Activated CD8-positive, alpha-beta T cell treated with anti-CD3 and anti-CD28 coated beads, Interleukin-2, amount 10 ng/mL, durations not matched to agents 7 days and 5 days (primary cell): Measurements from ENCODE around the gene ABTB1. TPM values are rescaled to one million over a fixed set of nuclear protein-coding genes. Genes with fewer than 3 reads are reported as not detected.

Experiments
- ATAC-seq: fragments of 150-1000 bp; cut with Tn5 transposase; one replicate; pipeline ENCODE4 v1.10.0; 2021; ENCODE audit warnings: moderate library complexity
- CTCF ChIA-PET: fragments of 350-600 bp; sonication (Branson Sonifier 250); formaldehyde crosslinking; loops from one replicate; lab custom pipeline; 2021; ENCODE audit warnings: antibody characterized with exemption; lab: Charles Lee
- POLR2A ChIA-PET: fragments of 350-600 bp; sonication (Branson Sonifier 250); formaldehyde crosslinking; loops from one replicate; lab custom pipeline; 2021; ENCODE audit warnings: antibody characterized with exemption; lab: Charles Lee
- DNase-seq: peaks from one replicate; pipeline ENCODE4 v3.0.0-alpha.2; 2020
- H3K27ac Mint-ChIP-seq: one replicate; pipeline ENCODE4 v1.8.0; 2021; ENCODE audit warnings: mild to moderate bottlenecking, mixed read lengths
- H3K27me3 Mint-ChIP-seq: one replicate; pipeline ENCODE4 v1.8.0; 2021; ENCODE audit warnings: low read depth, mixed read lengths
- H3K36me3 Mint-ChIP-seq: one replicate; pipeline ENCODE4 v1.8.0; 2021; ENCODE audit warnings: low read depth, mixed read lengths
- H3K4me1 Mint-ChIP-seq: one replicate; pipeline ENCODE4 v1.8.0; 2021; ENCODE audit warnings: low read depth, mixed read lengths
- H3K4me3 Mint-ChIP-seq: one replicate; pipeline ENCODE4 v1.8.0; 2021; ENCODE audit warnings: mild to moderate bottlenecking, mixed read lengths
- H3K9me3 Mint-ChIP-seq: one replicate; pipeline ENCODE4 v1.8.0; 2022; ENCODE audit warnings: mixed read lengths; ENCODE audit not compliant: insufficient read depth
- total RNA-seq, 2 experiments: library from RNA; stranded (reverse); gene quantifications; one replicate each; pipeline ENCODE4 v1.2.3, GENCODE V29; 2021

Gene ABTB1
- total RNA-seq, result 10 to 100 TPM; 15.6 to 16.5 TPM

- H3K27me3 Mint-ChIP-seq, result peaks cover 3% of the 10 kb centered on the region
- peak within 1 kb of the TSS; percentile 91 for H3K4me3 Mint-ChIP-seq
- H3K9me3 Mint-ChIP-seq, result no peaks in the 10 kb centered on the region
- H3K4me1 Mint-ChIP-seq, result peaks cover 29% of the 10 kb centered on the region
- DNase-seq (peak; percentile 90), ATAC-seq (peak; percentile 88)
- H3K27ac Mint-ChIP-seq, result peak within 1 kb of the TSS; percentile 99
- ChIA-PET CTCF (interaction anchor here (0.7 to 1.5 kb wide), 5 partner anchors 18 to 97 kb away, joined by 3 to 5 read pairs (median 4); no protein-coding TSS in a partner anchor), POLR2A (interaction anchor here (0.7 to 1.8 kb wide), 9 partner anchors 10 to 97 kb away, joined by 3 to 8 read pairs (median 5); partner anchors contain the start of genes MCM2 and TPRA1)
- H3K36me3 Mint-ChIP-seq, result no peaks in the 10 kb centered on the region
Measured at GRCh38 chr3:127672429-127673190, at the start of gene ABTB1. Gene ABTB1 (plus strand): TSS chr3:127672952. CDS start chr3:127673026, 74 bp downstream.

GRCh38 chr3:127624063-127624462, 48.7 kb upstream of the ABTB1 start:
- peaks cover 27% of the 10 kb centered on the region for H3K27me3 Mint-ChIP-seq
- H3K27ac Mint-ChIP-seq, result no peak overlapping the region
- POLR2A ChIA-PET, result no interaction called here
- ATAC-seq, result no peak
- CTCF ChIA-PET, result no interaction called here
- peaks cover 39% of the 10 kb centered on the region for H3K36me3 Mint-ChIP-seq
- no peak for DNase-seq
- no peak overlapping the region for H3K4me3 Mint-ChIP-seq
- H3K9me3 Mint-ChIP-seq, result no peaks in the 10 kb centered on the region
- peaks cover 21% of the 10 kb centered on the region for H3K4me1 Mint-ChIP-seq

GRCh38 chr3:127625821-127626220, 46.9 kb upstream of the ABTB1 start:
- POLR2A ChIA-PET, result no interaction called here
- Mint-ChIP-seq H3K4me3 (no peak overlapping the region), H3K27me3 (peaks cover 41% of the 10 kb centered on the region), H3K36me3 (peaks cover 34% of the 10 kb centered on the region), H3K4me1 (peaks cover 33% of the 10 kb centered on the region), H3K27ac (no peak overlapping the region), H3K9me3 (no peaks in the 10 kb centered on the region)
- ATAC-seq (no peak), DNase-seq (no peak)
- CTCF ChIA-PET, result interaction anchor here (2.6 kb wide), 1 partner anchor 11 kb away, joined by 13 read pairs; no protein-coding TSS in a partner anchor

- Mint-ChIP-seq H3K27ac (no peak overlapping the region), H3K36me3 (peaks cover 10% of the 10 kb centered on the region), H3K4me1 (peaks cover 39% of the 10 kb centered on the region), H3K9me3 (no peaks in the 10 kb centered on the region), H3K4me3 (peak overlapping the region; percentile 68), H3K27me3 (peaks cover 58% of the 10 kb centered on the region)
- CTCF ChIA-PET, result interaction anchor here (1.1 to 2.6 kb wide), 2 partner anchors 9 to 37 kb away, joined by 3 to 13 read pairs; no protein-coding TSS in a partner anchor
- POLR2A ChIA-PET, result no interaction called here
- ATAC-seq, result no peak
- DNase-seq, result no peak
Measured at GRCh38 chr3:127628426-127628787, 44.3 kb upstream of the ABTB1 start.

GRCh38 chr3:127628788-127629466, 43.8 kb upstream of the ABTB1 start, which contains the start of gene PODXL2:
Gene PODXL2 (plus strand): TSS chr3:127629185. CDS start chr3:127629220, 35 bp downstream.
- H3K4me3 Mint-ChIP-seq, result peak within 1 kb of the TSS; percentile 68
- DNase-seq (peak; percentile 39), ATAC-seq (peak; percentile 65)
- peaks cover 10% of the 10 kb centered on the region for H3K36me3 Mint-ChIP-seq
- CTCF ChIA-PET, result no interaction called here
- POLR2A ChIA-PET, result interaction anchor here (1.4 kb wide), 1 partner anchor 31 kb away, joined by 3 read pairs; the partner anchor contains the start of gene MCM2
- no peaks in the 10 kb centered on the region for H3K9me3 Mint-ChIP-seq
- no peak within 1 kb of the TSS for H3K27ac Mint-ChIP-seq
- H3K27me3 Mint-ChIP-seq, result peaks cover 62% of the 10 kb centered on the region
- H3K4me1 Mint-ChIP-seq, result peaks cover 39% of the 10 kb centered on the region

GRCh38 chr3:127629467-127630403, 43.0 kb upstream of the ABTB1 start:
- ChIA-PET POLR2A (interaction anchor here (1.4 kb wide), 1 partner anchor 32 kb away, joined by 3 read pairs; the partner anchor contains the start of gene MCM2), CTCF (no interaction called here)
- DNase-seq (no peak), ATAC-seq (peak; percentile 34)
- peaks cover 39% of the 10 kb centered on the region for H3K4me1 Mint-ChIP-seq
- H3K36me3 Mint-ChIP-seq, result peaks cover 10% of the 10 kb centered on the region
- H3K27me3 Mint-ChIP-seq, result peaks cover 62% of the 10 kb centered on the region
- no peak overlapping the region for H3K27ac Mint-ChIP-seq
- H3K9me3 Mint-ChIP-seq, result no peaks in the 10 kb centered on the region
- peak overlapping the region; percentile 64 for H3K4me3 Mint-ChIP-seq

- no peak overlapping the region for H3K4me3 Mint-ChIP-seq
- ChIA-PET POLR2A (no interaction called here), CTCF (no interaction called here)
- H3K27ac Mint-ChIP-seq, result no peak overlapping the region
- DNase-seq (no peak), ATAC-seq (no peak)
- peaks cover 40% of the 10 kb centered on the region for H3K4me1 Mint-ChIP-seq
- H3K36me3 Mint-ChIP-seq, result peaks cover 10% of the 10 kb centered on the region
- H3K27me3 Mint-ChIP-seq, result peaks cover 63% of the 10 kb centered on the region
- no peaks in the 10 kb centered on the region for H3K9me3 Mint-ChIP-seq
Measured at GRCh38 chr3:127630811-127631714, 41.7 kb upstream of the ABTB1 start.

- no peak overlapping the region for H3K4me3 Mint-ChIP-seq
- ChIA-PET CTCF (no interaction called here), POLR2A (no interaction called here)
- peaks cover 35% of the 10 kb centered on the region for H3K4me1 Mint-ChIP-seq
- ATAC-seq (no peak), DNase-seq (no peak)
- peaks cover 10% of the 10 kb centered on the region for H3K36me3 Mint-ChIP-seq
- peaks cover 52% of the 10 kb centered on the region for H3K27me3 Mint-ChIP-seq
- H3K27ac Mint-ChIP-seq, result no peak overlapping the region
- H3K9me3 Mint-ChIP-seq, result no peaks in the 10 kb centered on the region
Measured at GRCh38 chr3:127632035-127632820, 40.5 kb upstream of the ABTB1 start.

GRCh38 chr3:127634653-127635052, 38.1 kb upstream of the ABTB1 start:
- POLR2A ChIA-PET, result no interaction called here
- Mint-ChIP-seq H3K27me3 (peaks cover 35% of the 10 kb centered on the region), H3K4me3 (no peak overlapping the region), H3K4me1 (peaks cover 46% of the 10 kb centered on the region), H3K36me3 (peaks cover 7% of the 10 kb centered on the region), H3K9me3 (no peaks in the 10 kb centered on the region), H3K27ac (no peak overlapping the region)
- ATAC-seq (no peak), DNase-seq (no peak)
- CTCF ChIA-PET, result interaction anchor here (0.6 to 1.5 kb wide), 3 partner anchors 28 to 59 kb away, joined by 3 to 4 read pairs (median 4); no protein-coding TSS in a partner anchor

- Mint-ChIP-seq H3K27me3 (peaks cover 10% of the 10 kb centered on the region), H3K27ac (peak overlapping the region; percentile 80), H3K9me3 (no peaks in the 10 kb centered on the region), H3K4me1 (peaks cover 30% of the 10 kb centered on the region), H3K4me3 (no peak overlapping the region), H3K36me3 (no peaks in the 10 kb centered on the region)
- ATAC-seq (peak; percentile 99), DNase-seq (peak; percentile 87)
- ChIA-PET POLR2A (interaction anchor here (0.6 to 2.2 kb wide), 4 partner anchors 35 to 200 kb away, joined by 3 to 8 read pairs (median 5); partner anchors contain the start of gene MCM2), CTCF (interaction anchor here (0.7 to 2.5 kb wide), 3 partner anchors 10 to 15 kb away, joined by 3 to 13 read pairs (median 8); no protein-coding TSS in a partner anchor)
Measured at GRCh38 chr3:127637546-127637945, 35.2 kb upstream of the ABTB1 start.
